ENCODE measurements around the gene CCL5. TPM values are rescaled to one million over a fixed set of nuclear protein-coding genes. Genes with fewer than 3 reads are reported as not detected.

The CCL5 gene
- polyA plus RNA-seq, 1 of the 3 experiments (the other 2 are of a cell fraction) = 0.23 TPM

- Histone ChIP-seq H3K27ac (ENCODE audit: low read depth in 2 of 2, low read length in 1 of 2) (no peak overlapping the region), H4K20me1 (ENCODE audit: insufficient read depth) (no peaks in the 10 kb centered on the region), H3K36me3 (replicated peaks in 1 of 2; ENCODE audit: control insufficient read depth in 1 of 2, insufficient read depth in 2 of 2, low read length in 1 of 2) (no peaks in the 10 kb centered on the region), H3K9me2 (no peaks in the 10 kb centered on the region), H3K4me3 (ENCODE audit: low read depth in 2 of 2, low read length in 1 of 2) (no peak overlapping the region), H3K9ac (no peak overlapping the region), H3K4me1 (ENCODE audit: control insufficient read depth in 1 of 2, insufficient read depth in 2 of 2, low read depth in 1 of 2, low read length in 1 of 2) (no peaks in the 10 kb centered on the region), H3F3A (replicated peaks; ENCODE audit: insufficient read depth) (peaks cover 5% of the 10 kb centered on the region), H3K27me3 (ENCODE audit: insufficient read depth) (no peaks in the 10 kb centered on the region), H3K79me2 (ENCODE audit: insufficient read depth) (no peaks in the 10 kb centered on the region), H2AFZ (ENCODE audit: low read depth) (no peak overlapping the region), H3K9me3 (no peaks in the 10 kb centered on the region), H3K4me2 (no peak overlapping the region)
- DNase-seq = no peak
- WGBS (ENCODE audit: low lambda C conversion rate) = 96% methylated on average over 1 of the region's 1 CpG
- ChIA-PET CTCF (no interaction called here), POLR2A (no interaction called here)
- TF ChIP-seq GATA2 (CRISPR knock-in tag; IDR thresholded peaks at IDR 0.05) (no peak), CHD2 (IDR thresholded peaks at IDR 0.05; ENCODE audit: low read length, partially characterized antibody) (no peak), SMC3 (IDR thresholded peaks at IDR 0.05; ENCODE audit: low read depth, low read length) (no peak), EP300 (IDR thresholded peaks at IDR 0.05; ENCODE audit: borderline replicate concordance in 1 of 2, low read depth in 1 of 2, low read length in 1 of 2) (no peak), REST (IDR thresholded peaks at IDR 0.05; ENCODE audit: low read depth, low read length) (no peak), TCF12 (IDR thresholded peaks at IDR 0.05) (no peak), EZH2phosphoT487 (IDR thresholded peaks at IDR 0.05; ENCODE audit: borderline replicate concordance, low read depth) (no peak), RCOR1 (IDR thresholded peaks at IDR 0.05; ENCODE audit: low read length) (no peak), FOXJ3 (CRISPR knock-in tag; IDR thresholded peaks at IDR 0.05) (no peak), YY1 (IDR thresholded peaks at IDR 0.05; ENCODE audit: low read depth) (no peak), RXRA (IDR thresholded peaks at IDR 0.05; ENCODE audit: borderline replicate concordance, low read depth) (no peak), CTCF (IDR thresholded peaks at IDR 0.05) (no peak), POLR2AphosphoS5 (IDR thresholded peaks at IDR 0.05; ENCODE audit: low read depth, low read length) (no peak), MAX (IDR thresholded peaks at IDR 0.05; ENCODE audit: low read depth) (no peak)
These were observed 40.1 kb upstream of the CCL5 start for GRCh38 chr17:35920229-35920628.

Data from SK-N-SH (cell line).